Suprapubic skin (tissue), 4 donors: Measurements from ENCODE around the gene RAB1A. TPM values are rescaled to one million over a fixed set of nuclear protein-coding genes. Genes with fewer than 3 reads are reported as not detected.
"Not testable (repeated sequence)": the region's sequence is repeated elsewhere in the genome, so short reads cannot be mapped to it uniquely, and the experiment has no call there.

Experiments used
- DNase-seq, 2 donors: peaks; one replicate each; pipeline ENCODE4 v3.0.0-alpha.2; 2019; ENCODE audit warnings: low spot score in 2 of 2
- H3K27ac ChIP-seq: fragments of 200-600 bp; sonication (generic); one replicate; pipeline ENCODE4 v1.5.1; 2019
- H3K27me3 ChIP-seq: fragments of 200-600 bp; sonication (generic); one replicate; pipeline ENCODE4 v1.5.1; 2019
- H3K36me3 ChIP-seq: fragments of 200-600 bp; sonication (generic); one replicate; pipeline ENCODE4 v1.5.1; 2019
- H3K4me1 ChIP-seq: fragments of 200-600 bp; sonication (generic); one replicate; pipeline ENCODE4 v1.5.1; 2019
- H3K4me3 ChIP-seq: fragments of 200-600 bp; sonication (generic); one replicate; pipeline ENCODE4 v1.5.1; 2019; ENCODE audit warnings: mild to moderate bottlenecking
- H3K9me3 ChIP-seq: fragments of 200-600 bp; sonication (generic); one replicate; pipeline ENCODE4 v1.5.1; 2019
- CTCF ChIP-seq, 2 donors: fragments of 200-600 bp in 1 of 2; fragments of 450-650 bp in 1 of 2; sonication (generic) in 1 of 2; IDR thresholded peaks; one replicate each; pipeline ENCODE4 v1.5.1; 2016 to 2019; ENCODE audit warnings: antibody characterized with exemption in 2 of 2, mild to moderate bottlenecking in 1 of 2, moderate library complexity in 1 of 2
- EP300 ChIP-seq: sonication (generic); formaldehyde crosslinking; IDR thresholded peaks from one replicate; pipeline ENCODE4 v1.6.1; 2017; ENCODE audit warnings: antibody characterized with exemption
- POLR2A ChIP-seq, 2 donors: fragments of 450-650 bp; IDR thresholded peaks; one replicate each; pipeline ENCODE4 v1.6.1; 2017; ENCODE audit warnings: antibody characterized with exemption in 2 of 2, mild to moderate bottlenecking in 2 of 2, moderate library complexity in 2 of 2
- POLR2AphosphoS5 ChIP-seq, 3 donors: sonication (generic); formaldehyde crosslinking; IDR thresholded peaks; one replicate each; pipeline ENCODE4 v1.6.1; 2017; ENCODE audit warnings: antibody characterized with exemption in 3 of 3
- WGBS: methylation state at CpG from one replicate; pipeline ENCODE4 v1.1.5; 2018; 5-methylcytosine and 5-hydroxymethylcytosine counted together
- total RNA-seq, 4 donors: library from RNA; depleted of rRNA; stranded (reverse); fragments of >200 nt; gene quantifications; one replicate each; pipeline ENCODE4 v1.1.0, GENCODE V29; 2016

The RAB1A gene
- total RNA-seq = 10 to 100 TPM; 66.3 to 76.0 (median 68.3) TPM

DNA sequence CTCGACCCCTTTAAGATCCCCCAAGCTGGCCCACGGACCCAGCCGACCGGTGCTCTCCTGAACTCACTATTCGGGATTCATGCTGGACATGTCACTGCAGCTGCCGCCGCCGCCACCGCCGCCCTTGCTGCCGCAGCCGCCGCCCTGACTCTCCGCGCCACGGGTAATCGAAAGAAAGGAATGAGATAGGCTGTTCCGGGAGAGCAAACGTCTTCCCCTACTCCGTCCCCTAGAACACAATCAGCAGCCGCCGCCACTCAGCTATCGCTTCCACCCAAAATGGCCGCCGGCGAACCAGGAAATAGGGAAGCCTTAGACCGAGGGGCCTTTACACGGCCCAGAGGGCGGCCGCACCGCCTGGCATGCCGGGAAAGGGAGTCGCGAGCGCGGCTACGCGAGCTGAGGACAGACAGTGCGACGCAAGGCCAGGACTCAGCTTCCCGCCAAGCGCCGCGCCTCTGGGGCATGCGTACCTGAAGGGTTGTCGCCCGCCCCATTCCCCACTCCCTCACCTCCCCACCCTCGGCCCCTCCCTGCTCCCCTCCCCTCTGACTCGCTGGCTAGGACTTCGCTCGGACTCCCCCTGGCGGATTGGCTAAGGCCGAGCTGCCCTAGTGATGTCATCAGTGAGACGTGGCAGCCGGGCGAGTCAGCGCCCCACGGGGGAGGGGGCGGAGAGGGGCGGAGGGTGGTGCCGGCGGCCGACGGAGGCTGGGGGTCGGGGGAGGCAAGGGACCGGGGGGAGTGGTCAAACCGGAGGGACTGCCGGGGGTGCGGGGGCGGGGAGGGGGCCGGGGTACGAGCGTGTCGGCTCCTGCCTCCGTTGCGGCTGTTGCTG lies at the start of gene RAB1A:
Gene RAB1A (minus strand): TSS at position 281 of the 838 bp plus-strand sequence. CDS start 191 bp downstream, at position 90.
- H3K4me3 ChIP-seq = peak within 1 kb of the TSS; percentile 77
- under 1% methylated on average over 21 of the region's 76 CpGs for WGBS
- H3K9me3 ChIP-seq = no peaks in the 10 kb centered on the region
- peaks cover 38% of the 10 kb centered on the region for H3K4me1 ChIP-seq
- no peaks in the 10 kb centered on the region for H3K36me3 ChIP-seq
- H3K27ac ChIP-seq = peak within 1 kb of the TSS; percentile 99
- H3K27me3 ChIP-seq = no peaks in the 10 kb centered on the region
- peak; percentile 100 for DNase-seq
- TF ChIP-seq POLR2AphosphoS5 (IDR thresholded peaks at IDR 0.05) (peak; percentile 88 to 94 (median 92)), EP300 (no peak), POLR2A (IDR thresholded peaks at IDR 0.05) (peak; percentile 86 to 92), CTCF (IDR thresholded peaks at IDR 0.05) (peak; percentile 11 to 63)

DNA sequence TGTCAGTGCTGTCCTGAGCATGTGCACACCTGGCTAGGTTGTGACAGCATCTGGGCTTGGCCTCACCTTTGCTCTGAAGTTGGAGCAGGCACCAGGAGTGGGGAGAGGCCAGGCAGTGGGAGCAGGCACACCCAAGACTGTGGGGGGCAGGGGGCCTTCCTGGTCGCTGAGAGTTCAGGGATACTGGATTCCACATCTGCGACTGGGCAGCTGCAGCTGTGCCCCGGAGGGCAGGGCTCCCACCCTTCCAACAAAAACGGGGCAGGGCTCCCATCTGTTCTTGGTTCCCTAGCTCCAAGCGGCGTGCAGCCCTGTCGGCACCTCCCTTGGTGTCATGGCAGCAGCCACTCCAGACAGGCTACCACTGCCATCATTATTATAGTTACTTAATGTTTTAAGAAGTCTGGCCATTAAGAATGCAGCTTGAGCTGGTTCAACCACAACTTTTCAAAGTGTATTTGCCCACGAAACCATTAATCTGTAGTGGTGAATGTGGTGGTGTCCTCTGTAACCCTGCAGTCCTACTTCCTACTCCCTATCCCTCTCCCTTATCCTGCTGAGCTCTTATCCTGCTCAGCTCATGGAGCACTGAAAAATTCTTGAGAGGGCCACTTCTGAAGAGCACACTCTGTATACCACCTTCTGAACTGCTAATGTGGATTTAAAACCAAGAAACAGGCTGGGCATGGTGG lies 48.0 kb upstream of the RAB1A start:
- Histone ChIP-seq H3K9me3 (no peaks in the 10 kb centered on the region), H3K36me3 (no peaks in the 10 kb centered on the region), H3K27ac (no peak overlapping the region), H3K27me3 (no peaks in the 10 kb centered on the region), H3K4me1 (no peaks in the 10 kb centered on the region), H3K4me3 (no peak overlapping the region)
- WGBS = 88% methylated on average over 4 of the region's 8 CpGs
- TF ChIP-seq EP300 (no peak), CTCF (IDR thresholded peaks at IDR 0.05) (no peak), POLR2A (IDR thresholded peaks at IDR 0.05) (no peak), POLR2AphosphoS5 (IDR thresholded peaks at IDR 0.05) (no peak)
- DNase-seq = no peak

GRCh38 chr2:65175894-65176530 lies 46.1 kb upstream of the RAB1A start:
- H3K9me3 ChIP-seq = no peaks in the 10 kb centered on the region
- 80% methylated on average over 18 of the region's 23 CpGs for WGBS
- no peak for TF ChIP-seq POLR2AphosphoS5 (IDR thresholded peaks at IDR 0.05)
- no peak for TF ChIP-seq EP300
- TF ChIP-seq CTCF (IDR thresholded peaks at IDR 0.05) = no peak
- TF ChIP-seq POLR2A (IDR thresholded peaks at IDR 0.05) = no peak
- H3K27ac ChIP-seq = no peak overlapping the region
- H3K27me3 ChIP-seq = no peaks in the 10 kb centered on the region
- DNase-seq = no peak
- no peak overlapping the region for H3K4me3 ChIP-seq
- no peaks in the 10 kb centered on the region for H3K36me3 ChIP-seq
- H3K4me1 ChIP-seq = no peaks in the 10 kb centered on the region

DNA sequence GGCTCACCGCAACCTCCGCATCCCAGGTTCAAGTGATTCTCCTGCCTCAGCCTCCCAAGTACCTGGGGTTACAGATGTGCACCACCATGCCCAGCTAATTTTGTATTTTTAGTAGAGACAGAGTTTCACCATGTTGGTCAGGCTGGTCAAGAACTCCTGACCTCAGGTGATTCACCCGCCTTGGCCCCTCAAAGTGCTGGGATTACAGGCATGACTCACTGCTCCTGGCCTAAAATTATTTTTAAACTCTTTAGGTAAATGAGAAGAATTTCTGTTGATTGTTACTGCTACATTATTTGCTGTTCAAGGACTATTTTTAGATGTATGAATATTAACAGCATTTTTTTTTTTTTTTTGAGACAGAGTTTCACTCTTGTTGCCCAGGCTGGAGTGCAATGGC lies 44.1 kb upstream of the RAB1A start:
- WGBS = 100% methylated on average over 3 of the region's 3 CpGs
- not testable (repeated sequence) for H3K4me3 ChIP-seq, H3K27ac ChIP-seq, H3K36me3 ChIP-seq, H3K27me3 ChIP-seq, H3K9me3 ChIP-seq, DNase-seq, H3K4me1 ChIP-seq

DNA sequence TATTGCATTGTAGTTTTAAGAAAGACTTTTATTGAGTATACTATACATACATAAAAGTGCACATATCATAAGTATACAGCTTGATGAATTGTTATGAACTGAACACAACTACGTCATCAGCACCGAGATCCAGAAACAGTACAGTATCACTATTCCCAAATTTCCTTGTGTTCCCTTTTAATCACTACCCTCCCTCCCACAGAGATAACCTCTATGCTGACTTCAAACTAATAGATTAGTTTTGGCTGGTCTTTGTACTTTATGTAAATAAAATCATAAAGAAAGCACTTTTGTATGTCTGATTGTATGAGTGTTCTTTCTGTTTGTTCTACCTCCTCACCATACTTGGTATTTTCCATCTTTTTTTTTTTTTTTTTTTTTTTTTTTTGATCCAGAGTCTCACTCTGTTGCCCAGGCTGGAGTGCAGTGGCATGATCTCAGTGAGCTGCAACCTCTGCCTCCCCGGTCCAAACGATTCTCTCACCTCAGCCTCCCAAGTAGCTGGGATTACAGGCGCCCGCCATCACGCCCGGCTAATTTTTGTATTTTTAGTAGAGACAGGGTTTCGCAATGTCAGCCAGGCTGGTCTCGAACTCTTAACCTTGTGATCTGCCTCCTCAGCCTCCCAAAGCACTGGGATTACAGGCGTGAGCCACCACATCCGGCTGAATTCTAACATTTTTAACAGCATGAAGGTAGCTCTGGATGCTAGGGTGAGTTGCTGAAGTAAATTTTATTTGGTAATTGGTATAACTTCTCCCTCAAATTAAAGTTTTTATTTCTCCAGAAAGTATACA lies 43.3 kb upstream of the RAB1A start:
- DNase-seq = no peak
- Histone ChIP-seq H3K9me3 (no peaks in the 10 kb centered on the region), H3K27me3 (no peaks in the 10 kb centered on the region), H3K4me3 (no peak overlapping the region), H3K4me1 (no peaks in the 10 kb centered on the region), H3K27ac (no peak overlapping the region), H3K36me3 (no peaks in the 10 kb centered on the region)
- TF ChIP-seq POLR2AphosphoS5 (IDR thresholded peaks at IDR 0.05) = no peak
- no peak for TF ChIP-seq CTCF (IDR thresholded peaks at IDR 0.05)
- TF ChIP-seq EP300 = no peak
- TF ChIP-seq POLR2A (IDR thresholded peaks at IDR 0.05) = no peak
- WGBS = 90% methylated on average over 12 of the region's 12 CpGs

- not testable (repeated sequence) for H3K4me1 ChIP-seq, H3K27ac ChIP-seq, DNase-seq, H3K4me3 ChIP-seq, H3K9me3 ChIP-seq, H3K27me3 ChIP-seq, H3K36me3 ChIP-seq
- WGBS = 93% methylated on average over 14 of the region's 14 CpGs
Measured at GRCh38 chr2:65170611-65171477, 40.9 kb upstream of the RAB1A start.
